AG20443 (cell line): Measurements from ENCODE around the gene SLC38A3.

Experiments used
- DNase-seq: peaks from one replicate; pipeline ENCODE4 v3.0.0; 2012; ENCODE audit warnings: low spot score, mixed read lengths

Gene SLC38A3

DNA sequence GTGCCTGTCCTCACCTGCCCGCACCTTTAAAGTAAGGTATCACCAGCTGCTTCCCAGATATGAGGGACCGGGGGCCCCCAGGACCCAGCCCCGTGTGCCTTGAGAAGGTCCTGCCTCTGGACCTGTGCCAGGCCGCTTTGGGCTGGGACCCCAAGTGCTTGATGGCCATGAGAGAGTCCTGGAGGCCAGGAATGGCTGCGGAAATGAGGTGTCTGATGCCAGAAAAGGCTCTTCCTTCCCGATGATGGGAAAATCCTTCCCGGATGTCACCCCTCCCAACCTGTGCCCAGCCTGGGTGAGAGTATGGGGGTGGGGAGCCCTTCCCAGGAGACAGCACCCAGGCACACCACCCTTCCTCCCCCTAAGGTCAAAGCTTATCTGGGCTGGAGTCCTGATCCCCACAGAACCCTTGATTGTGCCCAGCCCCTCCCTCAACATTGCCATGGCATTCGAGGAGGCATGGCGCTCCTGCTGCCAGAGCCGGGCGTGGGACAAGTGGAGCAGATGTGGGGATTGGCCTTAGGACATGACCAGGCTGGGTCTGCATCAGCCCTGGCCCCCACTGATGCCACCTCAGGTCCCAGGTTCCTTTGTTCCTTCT lies 35.7 kb upstream of the SLC38A3 start:
- no peak for DNase-seq

GRCh38 chr3:50169858-50170257 lies 35.2 kb upstream of the SLC38A3 start:
- DNase-seq = no peak

- DNase-seq = peak; percentile 71
Measured at GRCh38 chr3:50170689-50171088, 34.4 kb upstream of the SLC38A3 start.

DNA sequence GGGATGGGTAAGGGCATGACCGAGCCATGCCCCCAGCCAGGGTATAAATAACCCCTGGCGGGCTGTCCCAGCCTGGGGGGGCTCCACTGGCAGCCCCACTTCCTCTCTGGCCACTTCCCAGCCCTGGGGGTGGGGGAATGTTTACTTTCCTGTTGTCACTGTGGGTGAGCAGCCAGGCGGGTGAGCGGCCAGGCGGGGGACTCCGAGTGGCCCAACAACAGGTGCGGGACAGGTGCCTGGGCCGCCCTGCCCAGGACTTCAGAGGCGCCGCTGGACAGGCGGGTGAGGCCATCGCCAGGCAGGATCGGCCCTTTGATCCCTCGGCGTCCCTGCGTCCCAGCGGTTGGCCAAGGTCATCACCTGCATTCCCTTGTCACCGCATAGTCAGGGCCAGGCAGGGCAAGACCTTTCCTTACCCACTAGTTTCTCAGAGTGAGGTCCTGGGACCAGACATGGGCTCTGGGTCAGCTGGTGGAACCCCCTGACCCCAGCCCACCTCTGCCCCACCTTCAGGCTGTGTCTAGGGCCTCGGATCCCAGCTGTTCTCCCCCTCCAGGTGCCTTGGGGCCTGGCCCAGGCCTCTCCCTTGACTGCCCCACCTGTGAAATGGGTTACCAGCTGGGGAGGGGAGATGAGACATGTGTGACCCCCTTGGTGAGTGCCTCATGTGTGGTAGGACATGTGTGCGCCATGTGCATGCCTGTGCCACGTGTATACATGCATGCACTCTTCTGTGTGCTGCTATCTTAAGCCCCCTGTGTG lies 33.4 kb upstream of the SLC38A3 start:
- no peak for DNase-seq

GRCh38 chr3:50172626-50173220 lies 32.3 kb upstream of the SLC38A3 start:
- DNase-seq = no peak

DNA sequence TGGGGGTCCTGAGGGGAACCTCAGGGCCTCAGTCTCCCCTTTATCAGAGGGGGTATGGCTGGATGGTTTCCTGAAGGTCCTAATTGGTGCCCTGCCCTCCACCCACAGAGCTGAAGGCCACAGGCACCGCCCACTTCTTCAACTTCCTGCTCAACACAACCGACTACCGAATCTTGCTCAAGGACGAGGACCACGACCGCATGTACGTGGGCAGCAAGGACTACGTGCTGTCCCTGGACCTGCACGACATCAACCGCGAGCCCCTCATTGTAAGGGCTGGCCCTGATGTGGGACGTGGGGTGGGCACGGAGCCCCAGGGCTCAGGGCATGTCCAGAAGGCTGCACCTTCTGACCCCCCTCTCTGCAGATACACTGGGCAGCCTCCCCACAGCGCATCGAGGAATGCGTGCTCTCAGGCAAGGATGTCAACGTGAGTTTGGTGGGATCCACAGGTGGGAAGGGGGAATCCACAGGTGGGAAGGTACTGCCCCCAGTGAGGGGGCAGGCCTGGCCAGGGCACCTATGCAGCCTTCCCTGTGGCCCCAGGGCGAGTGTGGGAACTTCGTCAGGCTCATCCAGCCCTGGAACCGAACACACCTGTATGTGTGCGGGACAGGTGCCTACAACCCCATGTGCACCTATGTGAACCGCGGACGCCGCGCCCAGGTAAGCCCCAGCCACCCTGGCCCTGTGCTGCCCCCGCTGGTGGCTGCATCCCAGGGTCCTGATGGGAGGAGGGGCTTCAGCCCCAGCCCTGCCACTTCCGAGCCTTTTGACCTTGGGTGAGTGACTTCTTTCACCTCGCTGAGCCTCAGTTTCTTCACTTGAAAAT lies 31.2 kb upstream of the SLC38A3 start:
- DNase-seq = no peak

- DNase-seq = no peak
Measured at GRCh38 chr3:50174517-50174895, 30.6 kb upstream of the SLC38A3 start.

GRCh38 chr3:50174947-50175524 lies 30.0 kb upstream of the SLC38A3 start:
- no peak for DNase-seq

GRCh38 chr3:50177346-50177745 lies 27.7 kb upstream of the SLC38A3 start:
- DNase-seq = no peak

- no peak for DNase-seq
Measured at GRCh38 chr3:50179710-50180109, 25.4 kb upstream of the SLC38A3 start.

DNA sequence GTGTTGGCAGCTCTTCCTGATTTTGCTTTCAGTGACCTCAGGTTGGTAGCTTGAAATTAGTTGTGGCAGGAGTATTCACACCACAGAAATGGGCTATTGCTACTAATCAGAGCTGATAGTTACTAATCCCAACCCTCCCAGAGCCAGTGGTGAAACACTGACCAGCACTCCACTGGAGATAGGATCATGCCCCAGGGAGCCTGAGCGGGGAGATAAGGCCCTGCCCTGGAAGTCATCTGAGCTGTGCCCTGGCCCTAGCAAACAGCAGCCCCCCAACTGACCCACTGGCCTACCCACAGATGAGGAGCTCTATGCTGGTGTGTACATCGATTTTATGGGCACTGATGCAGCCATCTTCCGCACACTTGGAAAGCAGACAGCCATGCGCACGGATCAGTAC lies 23.1 kb upstream of the SLC38A3 start:
- no peak for DNase-seq

DNA sequence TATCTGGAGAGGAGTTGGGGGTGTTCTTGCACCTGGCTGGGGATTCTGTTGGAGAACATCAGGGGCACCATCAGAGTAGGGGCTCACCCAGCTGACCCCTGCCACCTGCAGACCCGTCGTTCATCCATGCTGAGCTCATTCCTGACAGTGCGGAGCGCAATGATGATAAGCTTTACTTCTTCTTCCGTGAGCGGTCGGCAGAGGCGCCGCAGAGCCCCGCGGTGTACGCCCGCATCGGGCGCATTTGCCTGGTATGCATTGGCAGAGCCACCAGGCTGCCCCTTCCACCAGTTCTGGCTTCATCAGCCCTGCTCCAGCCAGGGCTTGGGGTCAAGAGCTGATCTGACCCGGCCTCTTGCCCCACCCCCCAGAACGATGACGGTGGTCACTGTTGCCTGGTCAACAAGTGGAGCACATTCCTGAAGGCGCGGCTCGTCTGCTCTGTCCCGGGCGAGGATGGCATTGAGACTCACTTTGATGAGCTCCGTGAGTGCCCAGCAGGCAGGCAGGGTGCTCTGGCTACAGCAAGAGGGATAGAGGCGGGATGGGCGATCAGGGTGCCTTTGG lies 22.5 kb upstream of the SLC38A3 start:
- DNase-seq = no peak

DNA sequence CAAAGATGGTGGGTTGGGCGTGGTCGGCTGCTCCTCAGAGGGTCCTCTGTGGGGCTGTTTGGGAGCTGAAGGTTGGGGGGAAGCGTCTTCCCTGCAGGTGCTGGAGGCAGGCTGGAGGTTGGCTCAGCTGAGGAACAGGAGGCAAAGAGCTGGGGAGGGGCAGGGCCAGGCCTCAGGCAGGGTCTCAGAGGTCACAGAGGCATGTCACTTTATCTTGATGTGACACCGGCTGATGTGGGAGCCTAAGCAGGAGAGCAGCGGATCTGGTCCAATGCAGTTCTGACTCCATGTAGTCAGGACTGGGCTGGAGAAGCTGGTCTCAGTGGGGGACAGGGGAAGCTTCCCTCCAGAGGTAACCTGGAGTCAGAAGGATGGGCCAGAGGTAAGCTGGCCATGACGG lies 21.3 kb upstream of the SLC38A3 start:
- DNase-seq = no peak

- no peak for DNase-seq
Measured at GRCh38 chr3:50184242-50184978, 20.7 kb upstream of the SLC38A3 start.

GRCh38 chr3:50185230-50185629 lies 19.8 kb upstream of the SLC38A3 start:
- DNase-seq = no peak

GRCh38 chr3:50186096-50186495 lies 19.0 kb upstream of the SLC38A3 start:
- no peak for DNase-seq

DNA sequence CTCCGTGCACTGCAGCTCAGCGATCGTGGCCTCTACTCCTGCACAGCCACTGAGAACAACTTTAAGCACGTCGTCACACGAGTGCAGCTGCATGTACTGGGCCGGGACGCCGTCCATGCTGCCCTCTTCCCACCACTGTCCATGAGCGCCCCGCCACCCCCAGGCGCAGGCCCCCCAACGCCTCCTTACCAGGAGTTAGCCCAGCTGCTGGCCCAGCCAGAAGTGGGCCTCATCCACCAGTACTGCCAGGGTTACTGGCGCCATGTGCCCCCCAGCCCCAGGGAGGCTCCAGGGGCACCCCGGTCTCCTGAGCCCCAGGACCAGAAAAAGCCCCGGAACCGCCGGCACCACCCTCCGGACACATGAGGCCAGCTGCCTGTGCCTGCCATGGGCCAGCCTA lies 17.3 kb upstream of the SLC38A3 start:
- DNase-seq = no peak

DNA sequence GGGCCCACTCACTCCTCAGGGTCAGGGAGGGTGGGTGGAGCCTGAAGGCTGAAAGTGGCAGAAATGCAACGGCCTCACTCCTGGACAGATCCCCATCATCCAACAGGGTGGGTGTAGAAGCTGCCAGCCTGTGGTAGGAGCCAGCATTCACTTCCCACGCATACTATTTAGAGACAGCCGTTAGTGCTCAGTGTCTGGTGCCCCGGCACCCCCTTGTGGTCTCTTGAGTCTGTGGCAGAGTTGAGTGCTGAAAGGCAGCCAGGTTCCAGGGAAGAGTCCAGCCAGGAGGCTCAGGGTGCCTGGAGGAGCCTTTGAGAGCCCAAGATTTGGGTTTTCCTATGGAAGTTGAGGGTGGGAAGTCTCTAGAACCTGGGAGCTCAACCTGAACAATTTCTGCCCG lies 15.8 kb upstream of the SLC38A3 start:
- DNase-seq = peak; percentile 91

- DNase-seq = no peak
Measured at GRCh38 chr3:50189989-50190388, 15.1 kb upstream of the SLC38A3 start.

DNA sequence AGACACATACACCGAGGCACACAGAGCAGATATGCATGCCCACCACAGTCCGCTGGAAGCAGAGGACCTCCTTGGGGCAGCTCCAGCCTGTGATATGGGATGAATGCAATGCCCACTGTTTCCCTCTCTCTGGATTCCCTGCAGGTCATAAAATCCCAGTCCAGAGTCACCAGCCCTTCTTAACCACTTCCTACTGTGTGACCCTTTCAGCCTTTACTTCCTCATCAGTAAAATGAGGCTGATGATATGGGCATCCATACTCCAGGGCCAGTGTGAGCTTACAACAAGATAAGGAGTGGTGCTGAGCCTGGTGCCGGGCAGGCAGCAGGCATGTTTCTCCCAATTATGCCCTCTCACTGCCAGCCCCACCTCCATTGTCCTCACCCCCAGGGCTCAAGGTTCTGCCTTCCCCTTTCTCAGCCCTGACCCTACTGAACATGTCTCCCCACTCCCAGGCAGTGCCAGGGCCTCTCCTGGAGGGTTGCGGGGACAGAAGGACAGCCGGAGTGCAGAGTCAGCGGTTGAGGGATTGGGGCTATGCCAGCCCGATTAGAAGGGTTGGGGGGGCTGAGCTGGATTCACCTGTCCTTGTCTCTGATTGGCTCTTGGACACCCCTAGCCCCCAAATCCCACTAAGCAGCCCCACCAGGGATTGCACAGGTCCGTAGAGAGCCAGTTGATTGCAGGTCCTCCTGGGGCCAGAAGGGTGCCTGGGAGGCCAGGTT lies 14.0 kb upstream of the SLC38A3 start, which contains the start of gene GNAT1:
TSS of gene GNAT1 (plus strand) at position 675 of the 725 bp plus-strand sequence. CDS start 116 bp downstream, outside the sequence.
- no peak for DNase-seq
